ENCODE results near the gene SMIM22.

Gene SMIM22

GRCh38 chr16:4828567-4829321 lies 33.6 kb downstream of the SMIM22 start:
- DNase-seq: no peak

- DNase-seq: no peak
These were observed 35.2 kb downstream of the SMIM22 start for GRCh38 chr16:4830408-4830807.

GRCh38 chr16:4831616-4832015 lies 36.4 kb downstream of the SMIM22 start:
- no peak for DNase-seq

GRCh38 chr16:4832698-4833343 lies 37.7 kb downstream of the SMIM22 start:
- no peak for DNase-seq

GRCh38 chr16:4833584-4833983 lies 38.4 kb downstream of the SMIM22 start:
- no peak for DNase-seq

GRCh38 chr16:4836727-4837126 lies 41.6 kb downstream of the SMIM22 start:
- no peak for DNase-seq

- no peak for DNase-seq
These were observed 42.7 kb downstream of the SMIM22 start for GRCh38 chr16:4837733-4838501.

- no peak for DNase-seq
These were observed 44.8 kb downstream of the SMIM22 start for GRCh38 chr16:4839942-4840341.

GRCh38 chr16:4840984-4841383 lies 45.8 kb downstream of the SMIM22 start:
- no peak for DNase-seq
